NCI-H510A treated with DMSO at 0.1 percent for 48 hours (cell line): ENCODE data around the gene TMEM42.
A peak's percentile ranks its signal among the peaks of the same experiment; 100 is the strongest.
"Not testable (repeated sequence)": the region's sequence is repeated elsewhere in the genome, so short reads cannot be mapped to it uniquely, and the experiment has no call there.

ENCODE experiments used
- DNase-seq: peaks from one replicate; lab custom pipeline; 2025; lab: John Stamatoyannopoulos, UW

Gene TMEM42

DNA sequence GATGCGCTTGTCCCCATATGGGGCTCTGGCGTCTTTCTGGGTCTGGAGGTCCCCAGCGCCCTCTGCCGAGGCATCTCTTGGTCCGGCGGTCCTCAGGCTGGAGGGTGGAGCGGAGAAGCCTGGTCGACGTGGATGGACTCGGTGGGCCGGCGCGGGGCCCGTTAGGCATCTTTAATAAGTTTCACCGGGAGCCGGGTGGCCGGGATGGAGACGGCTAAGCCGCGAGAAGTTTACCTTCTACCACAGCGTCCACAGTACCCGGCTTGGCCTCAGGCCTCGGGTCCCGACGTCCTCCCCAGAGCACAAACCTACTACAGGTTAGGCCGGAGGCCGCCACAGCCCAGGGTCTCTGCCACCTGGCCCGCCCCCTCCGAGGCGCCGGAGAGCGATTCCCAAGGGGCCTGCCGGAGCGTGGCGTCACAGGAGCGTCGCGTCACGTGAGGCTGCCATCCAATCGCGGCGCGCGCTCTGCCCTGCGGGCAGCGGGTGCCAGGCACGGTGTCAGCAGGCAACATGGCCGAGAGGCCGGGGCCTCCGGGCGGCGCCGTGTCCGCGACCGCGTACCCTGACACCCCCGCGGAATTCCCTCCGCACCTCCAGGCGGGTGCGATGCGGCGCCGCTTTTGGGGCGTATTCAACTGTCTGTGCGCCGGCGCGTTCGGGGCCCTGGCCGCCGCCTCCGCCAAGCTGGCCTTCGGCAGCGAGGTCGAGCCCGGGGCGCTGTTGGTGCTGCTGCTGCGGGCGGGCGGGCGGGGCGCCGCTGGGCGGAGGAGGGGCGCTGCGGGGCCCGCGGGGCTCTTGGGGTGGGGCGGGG is at the start of gene TMEM42:
TSS of gene TMEM42 (plus strand) at position 501 of the 814 bp plus-strand sequence. CDS start at position 514, 13 bp downstream.
- peak; percentile 66 for DNase-seq

DNA sequence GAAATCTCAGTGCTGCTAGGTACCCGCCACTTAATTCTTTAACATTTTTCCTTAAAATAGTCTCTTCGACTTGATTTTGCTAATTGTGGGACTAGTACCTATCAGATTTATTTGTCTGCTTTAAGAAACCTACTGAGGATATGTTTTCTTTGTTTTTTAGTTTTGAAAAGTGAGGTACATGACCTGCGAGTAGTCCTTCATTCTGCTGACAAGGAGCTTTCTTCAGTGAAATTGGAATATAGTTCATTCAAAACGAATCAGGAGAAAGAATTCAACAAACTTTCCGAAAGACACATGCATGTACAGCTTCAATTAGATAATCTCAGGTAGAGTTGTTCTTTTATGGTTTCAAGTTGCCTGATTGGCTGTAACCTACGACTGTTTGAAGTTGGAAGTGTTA is 47.0 kb upstream of the TMEM42 start:
- DNase-seq: no peak

GRCh38 chr3:44816334-44816733 is 45.4 kb upstream of the TMEM42 start:
- DNase-seq: not testable (repeated sequence)

- DNase-seq: not testable (repeated sequence)
Observed at GRCh38 chr3:44821206-44821605, 40.5 kb upstream of the TMEM42 start.

- DNase-seq: no peak
Observed at GRCh38 chr3:44825264-44825925, 36.3 kb upstream of the TMEM42 start.

DNA sequence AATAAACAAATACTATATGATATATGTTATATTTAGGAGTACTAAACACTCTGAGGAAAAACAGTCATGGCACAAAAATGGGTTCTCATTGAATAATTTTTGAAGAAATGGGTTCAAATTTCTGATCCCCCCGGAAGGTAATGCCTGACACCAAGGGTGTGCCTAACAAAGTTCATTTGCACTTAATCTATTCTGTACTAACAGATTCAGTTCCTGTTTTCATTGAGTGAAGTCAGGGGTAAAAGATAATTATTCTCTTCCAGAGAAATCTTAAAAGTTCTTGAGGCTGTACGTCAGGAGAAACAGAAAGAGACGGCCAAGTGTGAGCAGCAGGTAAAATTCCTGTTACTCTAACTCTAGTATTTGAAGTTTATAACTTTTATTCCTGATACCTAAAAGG is 34.5 kb upstream of the TMEM42 start:
- no peak for DNase-seq

GRCh38 chr3:44831232-44831631 is 30.5 kb upstream of the TMEM42 start:
- DNase-seq: no peak

DNA sequence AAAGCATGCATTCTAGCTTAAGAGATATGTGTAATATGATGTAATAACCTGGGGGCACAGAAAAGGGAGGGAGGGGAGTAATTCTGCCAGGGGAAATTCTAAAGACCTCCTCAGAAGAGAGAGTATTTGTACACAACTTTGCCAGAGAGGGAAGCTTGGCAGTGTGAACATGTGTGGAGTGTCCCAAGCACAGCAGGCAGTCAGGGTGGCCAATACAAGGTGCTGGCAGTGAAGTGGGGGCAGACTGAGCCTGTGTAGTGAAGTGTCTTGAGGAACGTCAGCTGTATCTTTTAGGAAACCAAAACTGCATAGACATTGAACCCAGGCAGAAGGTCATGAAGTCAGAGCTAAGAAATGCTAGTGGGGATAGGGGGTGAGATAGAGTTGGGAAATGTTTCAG is 29.7 kb upstream of the TMEM42 start:
- no peak for DNase-seq

DNA sequence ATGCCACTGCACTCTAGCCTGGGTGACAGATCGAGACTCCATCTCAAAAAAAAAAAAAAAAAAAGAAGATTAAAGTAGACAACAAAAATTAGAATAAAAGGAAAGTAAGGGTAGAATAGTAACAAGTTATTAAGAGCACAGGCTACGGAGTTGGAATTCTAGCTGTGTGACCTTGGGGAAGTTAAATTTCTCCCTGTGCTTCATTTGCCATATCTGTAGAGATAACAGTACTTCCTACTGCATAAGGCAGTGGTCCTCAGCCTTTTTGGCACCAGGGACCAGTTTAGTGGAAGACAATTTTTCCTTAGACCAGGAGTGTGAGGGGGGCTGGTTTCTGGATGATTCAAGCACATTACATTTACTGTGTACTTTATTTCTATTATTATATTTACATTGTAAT is 28.7 kb upstream of the TMEM42 start:
- DNase-seq: no peak

DNA sequence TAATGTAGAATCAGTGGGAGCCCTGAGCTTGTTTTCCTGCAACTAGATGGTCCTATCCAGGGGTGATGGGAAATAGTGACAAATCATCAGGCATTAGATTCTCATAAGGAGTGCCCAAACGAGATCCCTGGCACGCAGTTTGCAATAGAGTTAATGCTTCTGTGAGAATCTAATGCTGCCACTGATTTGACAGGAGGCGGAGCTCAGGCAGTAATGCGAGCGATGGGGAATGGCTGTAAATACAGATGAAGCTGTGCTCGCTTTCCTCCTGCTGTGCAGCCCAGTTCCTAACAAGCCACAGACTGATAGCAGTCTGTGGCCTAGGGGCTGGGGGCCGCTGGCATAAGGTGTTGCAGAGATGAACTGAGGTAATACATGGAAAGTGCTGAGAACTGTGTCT is 28.3 kb upstream of the TMEM42 start:
- DNase-seq: no peak

DNA sequence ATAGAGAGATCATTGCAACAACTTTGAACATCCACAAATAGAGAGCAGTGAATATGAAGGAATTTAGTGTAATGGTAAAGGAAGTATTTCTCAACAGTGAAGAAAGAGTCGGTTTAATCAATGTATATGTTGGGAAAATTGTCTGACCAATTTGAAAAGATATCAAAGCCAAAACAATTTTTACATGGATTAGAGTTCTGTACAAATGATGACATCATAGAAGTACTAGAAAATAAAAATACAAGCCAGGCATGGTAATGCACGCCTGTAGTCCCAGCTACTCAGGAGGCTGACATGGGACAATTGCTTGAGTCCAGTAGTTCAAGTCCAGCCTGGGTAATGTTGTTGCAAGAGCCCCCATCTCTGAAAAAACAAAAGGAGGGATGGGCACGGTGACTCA is 26.0 kb upstream of the TMEM42 start:
- no peak for DNase-seq

DNA sequence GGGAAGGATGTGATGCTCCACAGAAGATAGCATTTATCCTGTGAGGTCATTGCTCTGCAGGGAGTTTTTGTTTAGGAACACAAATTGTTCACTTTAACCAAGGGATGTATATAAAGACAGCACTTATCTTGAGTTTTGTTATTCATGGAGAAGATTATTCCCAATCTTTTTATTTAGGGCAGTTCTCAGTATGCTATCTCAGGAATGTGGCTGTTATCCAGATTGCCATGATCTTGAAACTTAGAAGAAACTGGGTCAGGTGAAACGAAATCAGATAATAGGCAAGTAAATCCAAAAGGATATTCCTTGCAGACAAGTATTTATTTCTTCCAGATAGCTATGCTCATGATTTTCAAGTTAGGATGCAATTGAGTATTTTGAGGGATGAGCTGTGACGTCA is 19.3 kb upstream of the TMEM42 start:
- DNase-seq: no peak

- no peak for DNase-seq
Observed at GRCh38 chr3:44845528-44846520, 15.9 kb upstream of the TMEM42 start.

DNA sequence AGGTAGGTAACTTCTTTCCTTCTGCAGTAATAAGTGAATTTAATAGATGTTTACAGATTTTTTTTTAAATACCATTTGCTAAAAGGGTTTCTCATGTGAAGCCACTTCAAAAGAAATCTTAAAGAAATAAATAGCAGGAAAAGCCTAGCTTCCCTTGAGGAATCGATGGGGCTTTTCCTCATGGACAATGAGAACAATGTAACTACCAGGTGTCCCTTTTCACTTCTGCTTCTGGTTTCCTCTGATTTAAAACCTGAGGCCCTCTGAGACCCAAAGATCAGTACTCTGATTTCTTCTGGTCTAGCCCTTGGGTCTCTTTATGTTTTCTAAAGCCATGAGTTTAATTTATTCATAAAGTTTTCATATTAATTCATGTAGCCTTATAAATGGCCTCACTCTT is 13.1 kb upstream of the TMEM42 start:
- no peak for DNase-seq

DNA sequence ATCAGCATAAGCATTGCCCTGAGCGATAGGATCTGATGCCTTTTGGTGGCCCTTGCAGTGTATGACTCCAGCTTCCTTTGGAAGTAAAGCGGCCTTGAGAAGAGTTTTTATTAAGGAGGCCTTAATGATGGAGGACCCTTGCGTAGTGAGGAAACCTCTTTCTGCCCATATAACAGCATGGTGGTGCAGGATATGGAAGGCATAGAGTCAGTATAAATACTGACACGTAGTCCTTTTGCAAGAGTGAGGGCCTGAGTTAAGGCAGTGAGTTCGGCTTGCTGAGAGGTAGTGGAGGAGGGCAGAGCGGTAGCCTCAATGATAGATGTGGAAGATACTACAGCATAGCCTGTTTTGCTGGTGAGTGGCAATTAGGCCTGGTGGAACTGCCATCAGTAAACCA is 5.0 kb upstream of the TMEM42 start:
- not testable (repeated sequence) for DNase-seq

DNA sequence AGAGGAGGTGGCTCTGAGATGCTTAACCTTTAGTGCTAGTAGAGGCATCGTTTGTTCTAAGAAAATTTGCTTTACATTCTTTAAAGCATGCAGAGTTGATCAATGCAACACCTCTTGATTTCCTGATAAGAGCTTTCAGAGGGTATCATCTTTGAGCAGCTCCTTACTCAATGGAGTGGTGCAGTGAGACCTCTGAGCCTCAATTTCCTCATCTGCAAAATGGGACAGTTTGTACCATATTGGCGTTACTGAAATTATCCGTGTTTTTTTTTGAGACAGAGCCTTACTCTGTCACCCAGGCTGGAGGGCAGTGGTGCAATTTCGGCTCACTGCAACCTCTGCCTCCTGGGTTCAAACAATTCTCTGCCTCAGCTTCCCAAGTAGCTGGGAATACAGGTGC is 1.6 kb upstream of the TMEM42 start:
- DNase-seq: no peak

GRCh38 chr3:44862226-44862637 is 520 bp downstream of the TMEM42 start:
- DNase-seq: no peak

DNA sequence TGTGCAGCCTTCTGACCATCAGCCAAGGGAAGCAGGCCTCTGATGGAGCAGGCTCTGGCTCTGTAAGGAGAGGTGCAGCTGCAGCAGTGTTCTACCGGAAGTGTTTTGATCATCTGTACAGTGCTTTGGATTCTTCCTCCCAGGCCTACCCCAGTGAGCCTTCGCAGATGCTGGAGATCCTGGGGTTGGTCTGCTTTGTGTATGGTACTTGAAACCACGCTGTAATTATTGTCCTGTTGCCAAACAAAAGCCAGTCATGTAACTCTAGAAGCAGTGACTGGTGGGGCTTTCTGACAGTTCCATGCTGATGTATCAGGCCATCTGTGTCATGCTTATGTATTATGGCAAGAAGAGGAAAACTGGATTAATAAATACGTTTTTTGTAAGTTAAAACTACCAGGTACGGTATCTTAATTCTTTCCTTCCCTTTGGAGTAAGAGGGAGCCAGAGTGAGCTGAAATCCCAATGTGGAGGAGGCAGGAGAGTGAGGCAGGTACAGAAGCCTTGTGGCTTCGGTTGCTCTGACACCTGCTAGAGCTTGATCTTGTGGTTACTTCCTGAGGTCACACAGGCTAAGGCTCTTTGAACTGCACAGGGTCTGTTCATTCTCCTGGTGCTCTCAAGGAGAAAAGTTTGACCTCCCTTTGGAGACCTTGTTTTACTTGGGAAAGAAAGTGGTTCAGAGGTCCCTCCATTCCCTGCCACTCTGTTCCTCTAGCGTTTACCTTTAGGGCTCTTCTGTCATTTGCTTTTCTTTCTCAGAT is 3.7 kb downstream of the TMEM42 start:
- peak; percentile 44 for DNase-seq

DNA sequence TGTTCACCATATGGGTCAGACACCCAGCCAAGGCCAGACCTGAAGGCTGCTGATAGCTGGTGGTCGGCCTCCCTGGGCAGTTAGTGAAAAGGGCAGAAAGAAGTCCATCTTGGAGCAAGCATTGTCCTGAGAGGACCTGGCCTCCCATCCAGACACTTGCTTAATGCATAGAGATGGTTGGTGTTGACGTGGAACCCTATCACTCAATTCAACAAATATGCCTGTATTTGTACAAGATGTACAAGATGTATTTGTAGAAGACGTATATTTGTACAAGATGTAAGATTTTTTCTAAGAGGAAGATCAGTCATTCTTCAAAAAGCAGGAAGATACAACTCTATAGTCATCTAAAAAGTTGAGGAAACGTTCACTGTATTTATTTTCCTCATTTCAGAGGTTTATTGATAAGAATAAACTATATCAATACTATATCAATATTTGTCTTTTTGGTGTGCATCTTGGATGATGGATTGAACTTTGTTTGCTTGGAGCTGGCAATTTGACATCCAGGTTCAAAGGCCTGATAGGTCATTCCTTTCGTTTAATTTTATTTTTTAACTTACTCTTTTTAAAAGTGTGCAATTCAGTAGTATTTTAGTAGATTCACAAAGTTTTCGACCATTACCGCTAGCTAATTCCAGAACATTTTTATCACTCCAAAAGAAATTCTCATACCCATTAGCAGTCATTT is 5.9 kb downstream of the TMEM42 start:
- no peak for DNase-seq

- peak; percentile 9 for DNase-seq
Observed at GRCh38 chr3:44870375-44871061, 8.8 kb downstream of the TMEM42 start.
